Activated CD4-positive, alpha-beta T cell treated with anti-CD3 and anti-CD28 coated beads for 36 hours (primary cell): ENCODE results near the gene SFXN3. TPM values are rescaled to one million over a fixed set of nuclear protein-coding genes. Genes with fewer than 3 reads are reported as not detected.
A peak's percentile ranks its signal among the peaks of the same experiment; 100 is the strongest.

Experiments
- ATAC-seq: fragments of 200-7000 bp; cut with Tn5 transposase; one replicate; pipeline ENCODE4 v1.10.0; 2021; ENCODE audit warnings: mild to moderate bottlenecking, moderate library complexity
- CTCF ChIA-PET: fragments of 350-600 bp; sonication (Branson Sonifier 250); formaldehyde crosslinking; loops from one replicate; lab custom pipeline; 2021; ENCODE audit warnings: antibody characterized with exemption; lab: Charles Lee
- POLR2A ChIA-PET: fragments of 350-600 bp; sonication (Branson Sonifier 250); formaldehyde crosslinking; loops from one replicate; lab custom pipeline; 2021; ENCODE audit warnings: antibody characterized with exemption, inconsistent platforms; lab: Charles Lee
- DNase-seq: peaks from one replicate; pipeline ENCODE4 v3.0.0-alpha.2; 2020
- H3K27ac Mint-ChIP-seq: one replicate; pipeline ENCODE4 v1.8.0; 2021; ENCODE audit warnings: mixed read lengths
- H3K27me3 Mint-ChIP-seq: one replicate; pipeline ENCODE4 v1.8.0; 2021; ENCODE audit warnings: mixed read lengths
- H3K36me3 Mint-ChIP-seq: one replicate; pipeline ENCODE4 v1.8.0; 2021; ENCODE audit warnings: low read depth, mixed read lengths
- H3K4me1 Mint-ChIP-seq: one replicate; pipeline ENCODE4 v1.8.0; 2021; ENCODE audit warnings: mixed read lengths
- H3K4me3 Mint-ChIP-seq: one replicate; pipeline ENCODE4 v1.8.0; 2021; ENCODE audit warnings: mild to moderate bottlenecking, moderate library complexity, mixed read lengths
- H3K9me3 Mint-ChIP-seq: one replicate; pipeline ENCODE4 v1.8.0; 2021; ENCODE audit warnings: low read depth, mixed read lengths
- intact Hi-C, 2 experiments: fragments of 100-400 bp; cut with DNase I in 1 of 2; cut with micrococcal nuclease in 1 of 2; formaldehyde crosslinking; loops; one replicate each; pipeline versions ENCODE4 v1.14.2 to v1.15.1; 2022 to 2024; cut with DNase I, micrococcal nuclease
- total RNA-seq, 2 experiments: library from RNA; stranded (reverse); gene quantifications; one replicate each; pipeline ENCODE4 v1.2.3, GENCODE V29; 2021

SFXN3 gene
- total RNA-seq, 2 experiments from 2014 or later, result 30.0 to 37.7 TPM

GRCh38 chr10:100989088-100989487 is 41.9 kb upstream of the SFXN3 start:
- peaks cover 45% of the 10 kb centered on the region for H3K36me3 Mint-ChIP-seq
- ChIA-PET POLR2A (no interaction called here), CTCF (interaction anchor here (0.8 to 4.7 kb wide), 2 partner anchors 9 to 54 kb away, joined by 3 to 42 read pairs; partner anchors contain the start of gene LZTS2)
- no peaks in the 10 kb centered on the region for H3K9me3 Mint-ChIP-seq
- H3K27ac Mint-ChIP-seq, result no peak overlapping the region
- H3K4me3 Mint-ChIP-seq, result peak overlapping the region; percentile 100
- DNase-seq, result no peak
- peaks cover 43% of the 10 kb centered on the region for H3K4me1 Mint-ChIP-seq
- intact Hi-C loops, result no loop called here
- H3K27me3 Mint-ChIP-seq, result no peaks in the 10 kb centered on the region
- ATAC-seq, result no peak

- no peaks in the 10 kb centered on the region for H3K27me3 Mint-ChIP-seq
- peaks cover 34% of the 10 kb centered on the region for H3K4me1 Mint-ChIP-seq
- DNase-seq (no peak), ATAC-seq (no peak)
- CTCF ChIA-PET, result interaction anchor here (1.4 kb wide), 1 partner anchor 20 kb away, joined by 3 read pairs; no protein-coding TSS in a partner anchor
- no peaks in the 10 kb centered on the region for H3K9me3 Mint-ChIP-seq
- POLR2A ChIA-PET, result no interaction called here
- H3K27ac Mint-ChIP-seq, result peak overlapping the region; percentile 11
- peaks cover 40% of the 10 kb centered on the region for H3K36me3 Mint-ChIP-seq
- no peak overlapping the region for H3K4me3 Mint-ChIP-seq
- intact Hi-C loops, result no loop called here
Measured at GRCh38 chr10:100993986-100994708, 36.9 kb upstream of the SFXN3 start.

- H3K36me3 Mint-ChIP-seq, result peaks cover 32% of the 10 kb centered on the region
- DNase-seq, result no peak
- H3K27me3 Mint-ChIP-seq, result no peaks in the 10 kb centered on the region
- ATAC-seq, result no peak
- no peak overlapping the region for H3K4me3 Mint-ChIP-seq
- peak overlapping the region; percentile 3 for H3K27ac Mint-ChIP-seq
- ChIA-PET POLR2A (no interaction called here), CTCF (interaction anchor here (1.4 to 4.5 kb wide), 2 partner anchors 8 to 21 kb away, joined by 3 to 42 read pairs; partner anchors contain the start of genes MRPL43 and TWNK)
- peaks cover 26% of the 10 kb centered on the region for H3K4me1 Mint-ChIP-seq
- intact Hi-C loops, result loop anchor here in 1 of 2 experiments (5.0 kb wide), 3 partner anchors 433 to 648 kb away; partner anchors contain the start of gene SCD
- H3K9me3 Mint-ChIP-seq, result no peaks in the 10 kb centered on the region
Measured at GRCh38 chr10:100995181-100995580, 35.9 kb upstream of the SFXN3 start.

DNA sequence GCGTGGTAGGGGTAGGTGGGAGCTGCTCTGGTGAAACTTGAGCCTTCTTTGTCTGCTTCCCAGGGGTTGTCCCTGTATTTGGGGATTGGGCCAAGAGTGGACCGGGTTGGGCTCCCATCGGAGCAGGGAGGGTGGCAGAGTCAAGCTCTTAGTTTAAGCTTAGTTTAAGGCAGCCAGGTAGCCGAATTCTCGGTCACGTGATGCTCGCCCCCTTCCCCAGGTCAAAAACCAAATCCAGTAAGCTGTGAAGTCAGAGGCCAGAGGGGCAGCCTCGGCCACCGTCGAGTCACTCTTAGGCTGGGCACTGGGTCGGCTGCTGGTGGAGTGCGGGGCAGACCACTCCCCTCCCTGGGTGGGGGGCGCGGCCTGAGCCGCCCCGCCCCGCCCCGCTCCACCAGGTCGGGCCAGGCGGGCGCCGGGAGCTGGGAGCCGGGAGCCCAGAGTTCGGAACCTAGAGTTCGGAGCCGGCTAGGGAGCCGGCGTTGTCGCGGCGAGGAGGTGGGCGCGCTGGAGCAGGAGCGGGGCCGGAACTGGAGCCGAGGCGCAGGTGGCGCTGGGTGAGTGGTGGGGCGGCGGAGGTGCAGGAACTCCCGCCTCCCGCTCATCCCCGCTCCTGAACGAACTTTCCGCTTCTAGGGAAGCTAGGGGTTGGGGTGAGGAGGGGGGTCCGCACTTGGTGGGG is 34.2 kb upstream of the SFXN3 start:
- peaks cover 20% of the 10 kb centered on the region for H3K4me1 Mint-ChIP-seq
- H3K9me3 Mint-ChIP-seq, result no peaks in the 10 kb centered on the region
- CTCF ChIA-PET, result interaction anchor here (0.6 to 4.5 kb wide), 14 partner anchors 9 to 85 kb away, joined by 3 to 73 read pairs (median 4); partner anchors contain the start of genes MRPL43 and TWNK
- H3K27ac Mint-ChIP-seq, result peak overlapping the region; percentile 93
- ATAC-seq (peak; percentile 33), DNase-seq (peak; percentile 68)
- POLR2A ChIA-PET, result interaction anchor here (1.2 kb wide), 1 partner anchor 85 kb away, joined by 4 read pairs; no protein-coding TSS in a partner anchor
- H3K27me3 Mint-ChIP-seq, result no peaks in the 10 kb centered on the region
- peak overlapping the region; percentile 76 for H3K4me3 Mint-ChIP-seq
- peaks cover 18% of the 10 kb centered on the region for H3K36me3 Mint-ChIP-seq
- intact Hi-C loops, result loop anchor here (1.0 to 5.0 kb wide), 6 partner anchors 10 to 650 kb away; partner anchors contain the start of genes MRPL43 (in 2 of the 2), TWNK (in 2 of the 2), SCD (in 1 of the 2) and SEMA4G (in 1 of the 2)

- peaks cover 16% of the 10 kb centered on the region for H3K36me3 Mint-ChIP-seq
- DNase-seq (peak; percentile 87), ATAC-seq (peak; percentile 60)
- ChIA-PET CTCF (interaction anchor here (0.6 to 4.5 kb wide), 21 partner anchors 8 to 279 kb away, joined by 3 to 73 read pairs (median 4); partner anchors contain the start of genes KAZALD1, MRPL43, PDZD7 and SFXN3), POLR2A (interaction anchor here (1.2 kb wide), 1 partner anchor 86 kb away, joined by 4 read pairs; no protein-coding TSS in a partner anchor)
- H3K27me3 Mint-ChIP-seq, result no peaks in the 10 kb centered on the region
- H3K9me3 Mint-ChIP-seq, result no peaks in the 10 kb centered on the region
- peaks cover 20% of the 10 kb centered on the region for H3K4me1 Mint-ChIP-seq
- peak overlapping the region; percentile 93 for H3K27ac Mint-ChIP-seq
- peak overlapping the region; percentile 76 for H3K4me3 Mint-ChIP-seq
- intact Hi-C loops, result loop anchor here (1.0 to 5.0 kb wide), 8 partner anchors 10 to 650 kb away; partner anchors contain the start of genes MRPL43 (in 2 of the 2), TWNK (in 2 of the 2), HIF1AN (in 1 of the 2) and SCD (in 1 of the 2)
Measured at GRCh38 chr10:100997360-100998182, 33.5 kb upstream of the SFXN3 start.

GRCh38 chr10:100998183-100998990 is 32.6 kb upstream of the SFXN3 start:
- DNase-seq, result peak; percentile 86
- CTCF ChIA-PET, result interaction anchor here (0.7 to 4.5 kb wide), 14 partner anchors 9 to 278 kb away, joined by 3 to 73 read pairs (median 4); partner anchors contain the start of genes KAZALD1, MRPL43, PDZD7 and SFXN3
- POLR2A ChIA-PET, result interaction anchor here (1.2 kb wide), 1 partner anchor 86 kb away, joined by 4 read pairs; no protein-coding TSS in a partner anchor
- no peaks in the 10 kb centered on the region for H3K9me3 Mint-ChIP-seq
- H3K36me3 Mint-ChIP-seq, result peaks cover 11% of the 10 kb centered on the region
- no peaks in the 10 kb centered on the region for H3K27me3 Mint-ChIP-seq
- peak overlapping the region; percentile 81 for H3K27ac Mint-ChIP-seq
- H3K4me1 Mint-ChIP-seq, result peaks cover 20% of the 10 kb centered on the region
- peak overlapping the region; percentile 76 for H3K4me3 Mint-ChIP-seq
- intact Hi-C loops, result loop anchor here in 1 of 2 experiments (1.0 to 5.0 kb wide), 5 partner anchors 44 to 651 kb away; partner anchors contain the start of genes HIF1AN and SCD
- ATAC-seq, result peak; percentile 45

GRCh38 chr10:100998991-100999741 is 31.9 kb upstream of the SFXN3 start:
- DNase-seq (peak; percentile 87), ATAC-seq (peak; percentile 59)
- no peaks in the 10 kb centered on the region for H3K27me3 Mint-ChIP-seq
- no peaks in the 10 kb centered on the region for H3K9me3 Mint-ChIP-seq
- peak overlapping the region; percentile 81 for H3K27ac Mint-ChIP-seq
- H3K4me3 Mint-ChIP-seq, result peak overlapping the region; percentile 76
- ChIA-PET POLR2A (no interaction called here), CTCF (interaction anchor here (0.6 to 4.5 kb wide), 9 partner anchors 8 to 69 kb away, joined by 3 to 73 read pairs (median 6); partner anchors contain the start of genes MRPL43 and TWNK)
- H3K4me1 Mint-ChIP-seq, result peaks cover 20% of the 10 kb centered on the region
- peaks cover 7% of the 10 kb centered on the region for H3K36me3 Mint-ChIP-seq
- intact Hi-C loops, result loop anchor here (1.0 to 5.0 kb wide), 8 partner anchors 15 to 652 kb away; partner anchors contain the start of genes HIF1AN (in 1 of the 2), PDZD7 (in 1 of the 2), SCD (in 1 of the 2) and SFXN3 (in 1 of the 2)

GRCh38 chr10:100999742-101000126 is 31.3 kb upstream of the SFXN3 start, which contains the start of gene LZTS2:
Gene LZTS2 (plus strand): TSS chr10:100999808. CDS start chr10:101002539, 2,731 bp downstream.
- DNase-seq, result no peak
- ChIA-PET CTCF (interaction anchor here (0.6 to 4.5 kb wide), 5 partner anchors 9 to 35 kb away, joined by 4 to 73 read pairs (median 6); partner anchors contain the start of genes MRPL43 and TWNK), POLR2A (no interaction called here)
- intact Hi-C loops, result loop anchor here (1.0 to 5.0 kb wide), 7 partner anchors 15 to 652 kb away; partner anchors contain the start of genes PDZD7 (in 1 of the 2), SCD (in 1 of the 2) and SFXN3 (in 1 of the 2)
- peak within 1 kb of the TSS; percentile 81 for H3K27ac Mint-ChIP-seq
- H3K9me3 Mint-ChIP-seq, result no peaks in the 10 kb centered on the region
- peaks cover 2% of the 10 kb centered on the region for H3K36me3 Mint-ChIP-seq
- ATAC-seq, result peak; percentile 1
- H3K27me3 Mint-ChIP-seq, result no peaks in the 10 kb centered on the region
- H3K4me1 Mint-ChIP-seq, result peaks cover 20% of the 10 kb centered on the region
- peak within 1 kb of the TSS; percentile 76 for H3K4me3 Mint-ChIP-seq
